DMS 273 (cell line): ENCODE data around the gene SYNPO2.
"Not testable (repeated sequence)": the region's sequence is repeated elsewhere in the genome, so short reads cannot be mapped to it uniquely, and the experiment has no call there.

Source experiments
- DNase-seq: peaks from one replicate; lab custom pipeline; 2025; ENCODE audit not compliant: unreplicated experiment; lab: John Stamatoyannopoulos, UW

The SYNPO2 gene

GRCh38 chr4:118888666-118889311 lies at the start of gene SYNPO2:
Gene SYNPO2, plus strand, starts transcription at chr4:118888854. Its CDS starts 183 bp downstream, at chr4:118889037.
- peak; percentile 80 for DNase-seq

- no peak for DNase-seq
These were observed 49.3 kb upstream of the SYNPO2 start for GRCh38 chr4:118839221-118839927.

DNA sequence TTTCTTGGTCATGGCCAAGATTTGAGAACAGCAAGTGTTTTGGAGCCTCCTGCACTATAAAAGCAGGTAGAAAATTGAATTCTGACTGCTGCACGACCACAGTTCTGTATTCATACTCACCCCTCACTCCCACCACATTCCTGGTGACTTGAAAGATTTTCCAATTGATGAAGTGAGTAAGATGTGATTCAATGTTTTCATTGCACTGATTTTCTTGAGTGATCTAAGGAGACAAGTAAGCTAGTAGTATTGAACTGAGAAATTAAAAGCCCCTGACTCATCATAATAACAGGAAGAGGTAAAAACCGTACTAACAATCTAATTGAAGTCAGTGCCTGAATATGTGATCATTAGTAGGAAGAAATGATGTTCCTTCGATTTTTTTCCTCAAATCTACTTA lies 46.6 kb upstream of the SYNPO2 start:
- DNase-seq, result no peak

- no peak for DNase-seq
These were observed 45.4 kb upstream of the SYNPO2 start for GRCh38 chr4:118843237-118843636.

- peak; percentile 85 for DNase-seq
These were observed 43.1 kb upstream of the SYNPO2 start for GRCh38 chr4:118845552-118846050.

- no peak for DNase-seq
These were observed 41.7 kb upstream of the SYNPO2 start for GRCh38 chr4:118846979-118847378.

DNA sequence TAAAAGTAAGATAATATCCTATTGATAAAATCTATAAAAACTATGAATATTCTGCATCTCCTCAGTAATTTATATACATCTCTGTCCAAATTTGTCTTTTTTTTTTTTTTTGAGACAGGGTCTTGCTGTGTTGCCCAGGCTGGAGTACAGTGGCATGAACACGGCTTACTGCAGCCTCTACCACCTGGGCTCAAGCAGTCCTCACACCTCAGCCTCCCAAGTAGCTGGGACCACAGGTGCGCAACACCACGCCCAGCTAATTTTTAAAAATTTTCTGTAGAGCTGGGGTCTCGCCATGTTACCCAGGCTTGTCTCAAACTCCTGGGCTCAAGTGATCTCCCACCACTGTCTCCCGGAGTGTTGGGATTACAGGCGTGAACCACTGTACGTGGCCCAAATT lies 40.4 kb upstream of the SYNPO2 start:
- no peak for DNase-seq

GRCh38 chr4:118848901-118849300 lies 39.8 kb upstream of the SYNPO2 start:
- DNase-seq, result no peak

DNA sequence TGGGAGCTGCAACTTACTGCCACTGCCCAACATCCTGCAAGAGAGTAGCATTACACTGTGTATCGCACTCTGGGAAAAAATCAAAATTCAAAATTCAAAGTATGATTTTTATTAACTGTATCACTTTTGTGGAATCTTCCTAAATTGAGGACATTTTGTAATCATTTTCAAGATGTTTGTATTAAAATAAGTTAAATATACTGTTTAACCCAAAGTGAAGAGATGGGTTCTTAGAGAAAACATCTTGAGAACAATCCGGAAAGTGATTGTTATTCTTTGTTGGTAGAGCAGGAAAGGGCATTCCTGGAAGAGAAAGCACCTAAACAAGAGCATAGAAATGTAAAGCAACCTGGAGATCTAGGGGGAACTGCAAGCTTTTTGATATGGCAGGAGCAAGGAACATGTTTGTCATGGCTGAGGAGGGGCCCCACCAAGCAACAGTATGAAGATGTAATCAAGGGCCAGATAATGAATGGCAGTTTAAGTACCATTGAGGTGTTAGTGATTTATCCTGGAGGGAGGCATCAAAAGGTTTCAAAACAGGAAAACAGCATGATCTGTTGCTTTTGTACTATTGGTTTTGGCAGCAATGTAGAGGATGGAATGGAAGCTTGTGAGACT lies 38.7 kb upstream of the SYNPO2 start:
- DNase-seq, result no peak

- no peak for DNase-seq
These were observed 38.0 kb upstream of the SYNPO2 start for GRCh38 chr4:118850488-118851173.

DNA sequence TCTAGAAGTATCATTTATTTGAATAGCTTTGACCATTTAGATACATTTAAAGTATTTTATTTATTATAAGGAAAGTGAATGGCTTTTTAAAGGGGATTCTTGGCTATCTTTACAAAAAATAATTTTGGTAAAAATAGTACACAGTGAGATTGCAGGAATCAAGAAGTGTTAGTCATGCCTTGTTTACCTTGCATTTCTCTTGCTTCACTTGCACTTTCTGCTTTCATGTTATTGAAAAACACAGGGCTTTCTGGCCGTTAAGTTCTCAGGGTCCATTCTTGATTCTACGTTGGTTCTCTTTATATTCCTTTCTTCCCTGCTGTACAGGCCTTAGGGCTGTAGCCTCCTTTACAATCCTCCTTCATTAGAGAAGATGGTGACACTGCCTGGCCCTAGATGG lies 30.9 kb upstream of the SYNPO2 start:
- no peak for DNase-seq

GRCh38 chr4:118858779-118859178 lies 29.9 kb upstream of the SYNPO2 start:
- DNase-seq, result no peak

DNA sequence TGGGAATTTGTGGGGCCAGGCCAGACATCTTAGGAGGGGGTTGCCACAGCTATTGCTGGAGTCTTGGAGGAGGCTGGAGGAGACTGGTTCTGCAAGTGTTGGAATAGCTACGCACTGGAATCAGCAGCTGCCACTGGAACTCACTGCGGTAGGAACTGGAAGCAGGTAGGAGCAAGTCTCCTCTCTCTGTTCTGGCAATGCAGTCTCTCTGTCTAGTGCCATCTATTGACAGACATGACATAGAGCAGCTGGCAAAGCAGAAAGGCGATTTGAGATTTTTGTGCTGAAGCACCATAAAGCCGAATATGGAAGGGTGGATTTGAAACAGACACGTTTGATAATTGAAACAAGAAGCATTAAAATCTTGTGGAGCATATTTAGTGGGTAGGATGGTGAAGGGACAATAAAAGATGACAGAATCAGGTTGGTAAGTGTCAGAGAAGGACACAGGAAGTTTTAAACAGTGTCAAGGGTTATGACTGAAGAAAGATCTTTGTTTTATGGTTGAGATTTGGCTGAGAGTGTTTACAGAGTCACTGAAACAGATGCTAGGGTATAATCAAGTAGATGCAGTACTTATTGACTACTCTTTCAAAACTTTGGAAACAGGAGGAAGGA lies 23.5 kb upstream of the SYNPO2 start:
- DNase-seq, result peak; percentile 77

DNA sequence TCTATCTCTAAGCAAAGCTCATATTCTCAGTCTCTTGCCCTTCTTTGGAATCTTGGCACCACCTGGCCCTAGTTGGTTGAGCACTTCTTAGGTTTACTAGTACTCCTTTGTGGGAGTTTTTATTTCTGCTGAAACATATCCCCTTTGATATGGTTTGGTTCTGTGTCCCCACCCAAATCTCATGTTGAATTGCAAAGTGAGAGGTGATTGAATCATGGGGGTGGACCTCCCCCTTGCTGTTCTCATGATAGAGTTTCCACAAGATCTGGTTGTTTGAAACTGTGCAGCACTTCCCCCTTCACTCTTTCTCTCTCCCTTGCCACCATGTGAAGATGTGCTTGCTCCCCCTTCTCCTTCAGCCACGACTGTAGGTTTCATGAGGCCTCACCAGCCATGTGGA lies 22.2 kb upstream of the SYNPO2 start:
- DNase-seq, result no peak

GRCh38 chr4:118867311-118868067 lies 21.2 kb upstream of the SYNPO2 start:
- DNase-seq, result no peak

DNA sequence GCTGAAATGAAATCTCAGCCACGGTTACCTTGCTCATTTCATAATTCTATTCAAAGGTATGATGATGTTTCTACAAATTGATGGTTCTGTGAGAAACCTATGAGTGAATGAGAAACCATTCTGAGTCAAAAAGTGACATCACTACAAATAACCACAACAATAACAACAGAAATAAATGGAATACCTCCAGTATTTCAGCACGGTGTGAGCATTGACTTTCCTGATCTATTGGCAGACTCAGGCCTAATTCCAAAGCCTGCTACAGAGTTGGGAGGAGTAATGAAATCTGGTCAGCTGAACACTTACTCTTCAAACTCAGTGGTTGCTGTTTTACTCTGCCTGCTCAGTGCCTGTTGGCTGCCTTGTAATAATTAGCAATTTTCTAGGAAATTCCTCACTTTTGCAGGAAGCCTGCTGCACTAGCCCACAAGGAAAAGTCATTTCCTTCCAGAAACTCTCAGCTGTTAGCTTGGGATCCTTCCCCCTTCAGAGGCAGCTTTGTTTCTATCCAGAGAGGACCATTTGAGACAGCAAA lies 18.8 kb upstream of the SYNPO2 start:
- DNase-seq, result peak; percentile 2

GRCh38 chr4:118872181-118872580 lies 16.5 kb upstream of the SYNPO2 start:
- DNase-seq, result no peak

DNA sequence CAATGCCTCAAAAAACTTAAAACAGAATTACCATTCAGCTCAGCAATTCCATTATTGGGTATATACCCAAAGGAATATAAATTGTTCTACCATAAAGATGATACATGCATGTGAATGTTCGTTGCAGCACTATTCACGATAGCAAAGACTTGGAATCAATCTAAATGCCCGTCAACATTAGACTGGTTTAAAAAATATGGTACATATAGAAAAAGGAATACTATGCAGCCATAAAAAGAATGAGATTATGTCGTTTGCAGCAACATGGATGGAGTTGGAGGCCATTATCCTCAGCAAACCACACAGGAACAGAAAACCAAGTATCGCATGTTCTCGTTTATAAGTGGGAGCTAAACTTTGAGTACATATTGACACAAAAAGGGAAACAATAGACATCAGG lies 10.9 kb upstream of the SYNPO2 start:
- no peak for DNase-seq

DNA sequence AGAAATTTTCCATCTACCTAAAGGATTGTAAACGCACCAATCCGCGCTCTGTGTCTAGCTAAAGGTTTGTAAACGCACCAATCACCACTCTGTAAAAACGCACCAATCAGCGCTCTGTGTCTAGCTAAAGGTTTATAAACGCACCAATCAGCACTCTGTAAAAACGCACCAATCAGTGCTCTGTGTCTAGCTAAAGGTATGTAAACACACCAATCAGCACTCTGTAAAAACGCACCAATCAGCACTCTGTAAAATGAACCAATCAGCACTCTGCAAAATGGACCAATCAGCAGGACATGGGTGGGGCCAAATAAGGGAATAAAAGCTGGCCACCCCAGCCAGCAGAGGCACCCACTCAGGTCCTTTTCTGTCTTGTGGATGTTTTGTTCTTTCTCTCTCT lies 10.1 kb upstream of the SYNPO2 start:
- DNase-seq, result not testable (repeated sequence)

DNA sequence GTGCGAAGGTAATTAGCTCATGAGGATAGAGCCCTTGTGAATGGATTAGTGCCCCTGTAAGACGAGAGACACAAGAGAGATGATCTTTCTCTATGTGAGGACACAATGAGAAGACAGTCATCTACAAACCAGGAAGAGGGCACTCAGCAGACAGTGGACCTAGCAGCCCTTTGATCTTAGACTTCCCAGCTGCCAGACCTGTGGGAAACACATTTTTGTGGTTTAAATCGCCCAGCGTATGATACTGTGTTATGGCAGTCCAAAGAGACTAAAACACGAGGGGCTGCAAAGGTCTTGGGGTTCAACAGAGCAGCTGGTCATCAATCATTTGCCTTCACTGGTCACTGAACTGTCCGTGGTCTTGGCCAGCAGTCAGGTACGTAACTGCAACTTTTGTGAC lies 9.2 kb upstream of the SYNPO2 start:
- DNase-seq, result no peak
